Stimulated activated memory B cell treated with anti-CD40 and anti-IgM and Interleukin-4, amounts not matched to agents 10 μg/mL and 1 μg/mL and 100 μg/mL, for 72 hours (primary cell): ENCODE data around the gene UAP1L1.
A peak's percentile ranks its signal among the peaks of the same experiment; 100 is the strongest.

ENCODE experiments used
- ATAC-seq: fragments of 150-1000 bp; cut with Tn5 transposase; 2 replicates; pipeline ENCODE4 v1.10.0; 2021
- H3K27ac Mint-ChIP-seq: one replicate; pipeline ENCODE4 v1.8.0; 2022; ENCODE audit warnings: mild to moderate bottlenecking, mixed read lengths
- H3K27me3 Mint-ChIP-seq: one replicate; pipeline ENCODE4 v1.8.0; 2022; ENCODE audit warnings: mixed read lengths
- H3K36me3 Mint-ChIP-seq: one replicate; pipeline ENCODE4 v1.8.0; 2022; ENCODE audit warnings: mixed read lengths
- H3K4me1 Mint-ChIP-seq: one replicate; pipeline ENCODE4 v1.8.0; 2022; ENCODE audit warnings: mixed read lengths
- H3K4me3 Mint-ChIP-seq: one replicate; pipeline ENCODE4 v1.8.0; 2022; ENCODE audit warnings: mild to moderate bottlenecking, moderate library complexity, mixed read lengths
- H3K9me3 Mint-ChIP-seq: one replicate; pipeline ENCODE4 v1.8.0; 2022; ENCODE audit warnings: mixed read lengths

UAP1L1 gene

GRCh38 chr9:137049544-137050449, 27.5 kb upstream of the UAP1L1 start:
- Mint-ChIP-seq H3K4me3 (no peak overlapping the region), H3K27ac (no peak overlapping the region)

GRCh38 chr9:137050570-137050969, 26.7 kb upstream of the UAP1L1 start:
- Mint-ChIP-seq H3K4me1 (peaks cover 5% of the 10 kb centered on the region), H3K4me3 (no peak overlapping the region), H3K27ac (no peak overlapping the region), H3K9me3 (no peaks in the 10 kb centered on the region), H3K27me3 (peaks cover 66% of the 10 kb centered on the region), H3K36me3 (no peaks in the 10 kb centered on the region)
- no peak for ATAC-seq

More at GRCh38 chr9:137049544-137050449, 27.5 kb upstream of the UAP1L1 start:
- no peaks in the 10 kb centered on the region for H3K9me3 Mint-ChIP-seq
- no peak for ATAC-seq
- peaks cover 11% of the 10 kb centered on the region for H3K4me1 Mint-ChIP-seq
- no peaks in the 10 kb centered on the region for H3K36me3 Mint-ChIP-seq
- H3K27me3 Mint-ChIP-seq = peaks cover 73% of the 10 kb centered on the region

DNA sequence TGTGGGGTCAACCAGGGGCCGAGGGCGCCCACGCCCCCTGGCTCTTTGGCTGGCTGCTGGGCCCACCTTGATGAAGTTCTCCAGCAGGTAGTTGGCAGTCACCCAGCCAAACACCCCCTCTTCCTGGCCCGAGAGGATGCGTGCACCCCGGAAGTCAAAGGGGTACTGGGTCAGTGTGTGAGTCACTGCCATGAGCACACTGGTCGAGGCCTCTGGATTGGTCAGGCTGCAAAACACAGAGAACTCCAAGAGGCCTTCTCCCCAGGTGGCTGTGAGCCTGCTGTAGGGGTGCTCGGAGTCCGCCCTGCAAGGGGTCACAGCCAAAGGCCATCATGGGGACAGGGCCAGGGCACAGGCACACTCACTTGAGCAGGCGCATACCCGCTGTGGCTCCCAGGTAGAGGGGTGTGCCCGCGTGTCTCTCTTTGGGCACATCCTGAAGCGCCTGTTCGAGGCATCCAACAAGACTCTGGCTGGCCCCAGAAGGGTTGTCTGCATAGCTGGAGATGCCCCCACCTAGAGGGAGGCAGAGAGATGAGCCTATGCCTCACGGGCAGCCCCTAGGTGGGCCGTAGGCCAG, 26.1 kb upstream of the UAP1L1 start:
- ATAC-seq = no peak
- Mint-ChIP-seq H3K36me3 (no peaks in the 10 kb centered on the region), H3K9me3 (no peaks in the 10 kb centered on the region), H3K4me3 (no peak overlapping the region), H3K27me3 (peaks cover 64% of the 10 kb centered on the region), H3K27ac (no peak overlapping the region), H3K4me1 (peaks cover 3% of the 10 kb centered on the region)

DNA sequence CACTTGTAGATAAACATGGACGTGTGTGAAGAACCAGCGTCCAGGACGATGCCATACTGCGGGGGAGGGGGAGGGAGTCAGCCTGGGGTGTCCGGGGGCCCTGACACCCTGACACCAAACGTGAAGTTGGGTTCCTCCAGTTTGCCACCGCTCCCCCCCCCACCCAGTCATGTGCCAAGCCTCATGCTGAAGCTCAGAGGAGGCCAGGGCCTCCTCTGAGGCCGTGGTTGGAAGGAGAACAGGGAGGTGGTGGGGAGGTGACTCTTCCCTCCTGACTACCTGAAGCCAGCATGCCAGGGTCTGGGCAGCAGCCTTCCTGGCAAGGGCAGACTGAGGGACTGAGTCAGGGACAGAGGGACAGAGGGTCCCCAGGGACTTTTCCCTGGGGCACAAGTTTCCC, 25.0 kb upstream of the UAP1L1 start:
- no peak for ATAC-seq
- Mint-ChIP-seq H3K4me3 (no peak overlapping the region), H3K9me3 (no peaks in the 10 kb centered on the region), H3K4me1 (no peaks in the 10 kb centered on the region), H3K27me3 (peaks cover 53% of the 10 kb centered on the region), H3K36me3 (no peaks in the 10 kb centered on the region), H3K27ac (no peak overlapping the region)

DNA sequence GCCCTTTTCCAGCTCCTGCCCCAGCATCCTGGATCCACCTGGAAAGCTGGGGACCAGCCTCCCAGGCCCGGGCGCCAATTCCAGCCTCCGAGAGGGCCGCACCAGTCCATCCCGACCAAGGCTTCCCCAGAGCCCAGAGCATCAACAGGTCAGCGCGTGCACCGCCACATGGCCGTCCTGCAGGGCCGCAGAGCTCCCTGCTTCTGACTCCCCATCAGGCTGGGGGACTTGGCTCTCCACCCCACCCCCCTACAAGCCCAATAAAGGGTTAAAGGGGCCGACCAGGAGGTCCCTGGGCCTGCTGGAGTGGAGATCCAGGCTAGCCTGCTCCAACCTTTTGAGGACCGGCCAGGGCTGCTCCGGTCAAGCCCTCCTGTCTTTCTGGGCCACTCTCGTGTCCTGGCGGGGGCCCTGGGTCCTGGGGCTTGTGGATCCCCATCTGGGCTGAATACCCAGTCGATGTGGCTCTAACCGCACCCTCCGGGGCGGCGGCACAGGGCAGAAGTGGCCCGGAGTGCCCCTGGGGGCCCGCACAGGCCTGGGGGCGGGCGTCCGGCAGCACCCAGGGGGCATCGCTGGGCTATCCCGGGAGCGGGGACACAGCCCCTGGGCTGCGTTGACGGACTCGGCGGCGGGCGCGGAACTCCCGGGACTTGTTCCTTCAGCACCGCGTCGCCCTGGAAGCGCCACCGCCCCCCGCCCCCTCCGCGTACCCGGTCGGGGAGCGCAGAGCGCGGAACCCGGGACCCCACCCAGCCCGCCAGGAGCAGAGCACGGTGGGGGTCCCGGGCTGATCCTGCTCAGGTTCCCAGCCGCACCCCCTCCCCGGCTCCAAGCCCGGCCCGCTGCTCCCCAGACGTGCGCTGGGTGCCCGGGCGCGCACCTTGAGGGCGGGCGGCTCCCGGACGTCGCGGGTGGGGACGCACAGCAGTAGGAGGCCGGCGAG, 24.0 kb upstream of the UAP1L1 start:
- no peaks in the 10 kb centered on the region for H3K36me3 Mint-ChIP-seq
- no peak overlapping the region for H3K27ac Mint-ChIP-seq
- H3K4me3 Mint-ChIP-seq = no peak overlapping the region
- H3K4me1 Mint-ChIP-seq = no peaks in the 10 kb centered on the region
- no peak for ATAC-seq
- H3K9me3 Mint-ChIP-seq = no peaks in the 10 kb centered on the region
- peaks cover 43% of the 10 kb centered on the region for H3K27me3 Mint-ChIP-seq

- Mint-ChIP-seq H3K9me3 (no peaks in the 10 kb centered on the region), H3K4me3 (no peak within 1 kb of the TSS), H3K27ac (no peak within 1 kb of the TSS), H3K27me3 (peaks cover 38% of the 10 kb centered on the region), H3K36me3 (no peaks in the 10 kb centered on the region), H3K4me1 (no peaks in the 10 kb centered on the region)
- peak; percentile 59 for ATAC-seq
Measured at GRCh38 chr9:137053944-137054931, 23.1 kb upstream of the UAP1L1 start, which contains the start of gene ENTPD2. Gene ENTPD2 (minus strand): TSS chr9:137054061. CDS start chr9:137053997, 64 bp downstream.

DNA sequence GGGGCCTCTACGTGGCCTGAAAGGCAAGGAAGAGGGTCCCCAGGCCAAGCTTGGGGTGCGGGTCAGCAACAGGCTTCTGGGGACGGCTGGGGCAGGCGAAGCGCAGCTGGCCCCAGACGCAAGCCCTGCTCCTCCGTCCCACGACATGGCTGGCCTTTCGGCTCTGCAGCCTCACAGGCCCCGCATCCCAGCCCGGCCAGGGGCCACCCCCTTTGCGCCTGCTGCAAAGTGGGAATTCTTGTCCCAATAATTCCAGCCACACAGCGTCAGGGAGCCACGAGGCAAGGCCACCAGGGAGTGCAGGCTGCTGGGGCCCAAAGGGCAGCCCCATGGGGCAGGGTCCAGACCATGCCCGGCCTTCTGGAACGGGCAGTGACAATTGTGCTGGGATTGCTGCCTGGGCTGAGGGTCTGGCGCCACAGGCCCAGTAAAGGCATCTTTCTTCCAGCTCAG, 22.4 kb upstream of the UAP1L1 start:
- Mint-ChIP-seq H3K27me3 (peaks cover 31% of the 10 kb centered on the region), H3K9me3 (no peaks in the 10 kb centered on the region), H3K36me3 (no peaks in the 10 kb centered on the region), H3K4me1 (no peaks in the 10 kb centered on the region), H3K4me3 (no peak overlapping the region), H3K27ac (no peak overlapping the region)
- ATAC-seq = no peak

- Mint-ChIP-seq H3K27me3 (peaks cover 24% of the 10 kb centered on the region), H3K36me3 (no peaks in the 10 kb centered on the region), H3K4me3 (no peak overlapping the region), H3K4me1 (no peaks in the 10 kb centered on the region), H3K27ac (no peak overlapping the region), H3K9me3 (no peaks in the 10 kb centered on the region)
- ATAC-seq = no peak
Measured at GRCh38 chr9:137055385-137056364, 21.6 kb upstream of the UAP1L1 start.

GRCh38 chr9:137056739-137057415, 20.4 kb upstream of the UAP1L1 start:
- Mint-ChIP-seq H3K4me1 (no peaks in the 10 kb centered on the region), H3K27me3 (peaks cover 12% of the 10 kb centered on the region), H3K4me3 (no peak overlapping the region), H3K36me3 (no peaks in the 10 kb centered on the region), H3K27ac (no peak overlapping the region), H3K9me3 (no peaks in the 10 kb centered on the region)
- ATAC-seq = no peak

DNA sequence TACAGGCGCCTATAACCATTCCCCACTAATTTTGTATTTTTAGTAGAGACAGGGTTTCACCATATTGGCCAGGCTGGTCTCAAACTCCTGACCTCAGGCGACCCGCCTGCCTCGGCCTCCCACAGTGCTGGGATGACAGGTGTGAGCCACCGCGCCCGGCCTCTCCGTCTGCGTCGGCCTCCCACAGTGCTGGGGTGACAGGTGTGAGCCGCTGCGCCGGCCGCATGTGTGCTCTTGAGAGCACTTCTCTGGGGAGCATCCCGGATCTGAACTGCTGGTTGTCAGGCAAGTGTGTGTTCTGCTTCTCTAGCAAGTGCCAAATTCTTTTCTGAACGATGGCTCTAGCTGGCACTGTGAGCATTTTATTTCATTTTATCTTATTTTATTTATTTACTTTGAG, 19.8 kb upstream of the UAP1L1 start:
- Mint-ChIP-seq H3K9me3 (no peaks in the 10 kb centered on the region), H3K27ac (no peak overlapping the region), H3K4me3 (no peak overlapping the region), H3K36me3 (no peaks in the 10 kb centered on the region), H3K4me1 (no peaks in the 10 kb centered on the region), H3K27me3 (peaks cover 5% of the 10 kb centered on the region)
- no peak for ATAC-seq

DNA sequence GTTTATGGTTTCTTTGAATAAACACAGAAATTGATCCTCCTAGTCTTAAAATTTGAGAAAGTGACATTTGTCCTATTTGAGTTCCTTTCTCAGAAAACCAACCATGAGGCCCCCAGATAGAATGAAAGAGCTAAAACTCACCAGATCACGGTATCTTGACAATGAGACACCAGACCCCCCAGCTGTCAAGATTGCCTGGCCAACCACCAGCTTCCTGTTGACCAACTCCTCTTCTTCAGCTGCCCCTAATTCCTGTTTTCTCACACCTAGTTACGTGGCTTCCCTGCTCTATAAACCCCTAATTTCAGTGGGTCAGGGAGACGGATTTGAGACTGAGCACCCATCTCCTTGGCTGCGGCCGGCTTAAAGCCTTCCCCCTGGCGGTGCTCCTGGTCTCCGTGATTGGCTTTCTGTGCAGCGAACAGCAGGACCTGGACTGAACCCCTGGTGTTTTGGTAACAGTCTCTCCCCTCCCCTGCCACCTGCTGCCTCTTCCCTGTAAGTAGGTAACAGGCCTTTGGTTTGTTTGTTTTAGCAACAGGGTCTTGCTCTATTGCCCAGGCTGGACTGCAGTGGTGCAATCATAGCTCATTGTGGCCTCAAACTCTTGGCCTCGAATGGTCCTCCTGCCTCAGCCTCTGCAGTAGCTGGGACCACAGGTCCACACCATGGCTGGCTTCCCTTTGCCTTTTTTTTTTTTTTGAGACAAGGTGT, 18.6 kb upstream of the UAP1L1 start:
- no peaks in the 10 kb centered on the region for H3K9me3 Mint-ChIP-seq
- H3K4me1 Mint-ChIP-seq = no peaks in the 10 kb centered on the region
- no peak overlapping the region for H3K27ac Mint-ChIP-seq
- no peak for ATAC-seq
- peaks cover under 1% of the 10 kb centered on the region for H3K27me3 Mint-ChIP-seq
- H3K36me3 Mint-ChIP-seq = no peaks in the 10 kb centered on the region
- no peak overlapping the region for H3K4me3 Mint-ChIP-seq

DNA sequence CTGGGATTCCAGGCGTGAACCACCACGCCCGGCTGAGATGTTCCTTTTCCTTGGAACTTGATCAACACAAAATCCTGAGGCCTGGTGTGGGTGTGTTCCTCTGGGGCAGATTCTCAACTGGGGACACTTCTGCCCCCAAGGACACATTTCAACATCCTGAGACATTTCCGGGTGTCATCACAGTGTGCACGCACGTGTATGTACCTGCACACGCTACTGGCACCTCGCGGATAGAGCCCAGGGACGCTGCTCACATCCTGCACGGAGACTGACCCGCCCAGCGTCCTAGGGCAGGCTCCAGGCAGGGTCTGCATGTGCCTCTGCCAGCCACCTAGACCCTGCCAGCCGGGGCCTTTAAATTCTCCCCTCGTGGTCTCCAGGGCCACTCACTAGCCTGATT, 14.9 kb upstream of the UAP1L1 start:
- Mint-ChIP-seq H3K9me3 (no peaks in the 10 kb centered on the region), H3K4me1 (peaks cover 7% of the 10 kb centered on the region), H3K27ac (no peak overlapping the region), H3K27me3 (peaks cover 10% of the 10 kb centered on the region), H3K36me3 (no peaks in the 10 kb centered on the region), H3K4me3 (no peak overlapping the region)
- ATAC-seq = no peak
